Loucy (cell line): ENCODE measurements around the gene VCAM1.

Source experiments
- H2AFZ ChIP-seq: fragments of 200-600 bp; sonication (generic); 2 replicates; pipeline ENCODE4 v1.6.0; 2016; ENCODE audit warnings: antibody characterized with exemption, mild to moderate bottlenecking, low read length, moderate library complexity
- H3F3A ChIP-seq: fragments of 200-600 bp; 2 replicates; pipeline ENCODE4 v1.6.0; 2016; ENCODE audit warnings: antibody characterized with exemption, low read depth, mild to moderate bottlenecking
- H3K27me3 ChIP-seq: fragments of 200-600 bp; sonication (generic); 2 replicates; pipeline ENCODE4 v1.6.1; 2014; ENCODE audit warnings: low read length, mild to moderate bottlenecking; ENCODE audit not compliant: insufficient read depth, poor library complexity, severe bottlenecking
- H3K36me3 ChIP-seq: fragments of 200-600 bp; sonication (generic); 2 replicates; pipeline ENCODE4 v1.6.1; 2016; ENCODE audit warnings: low read length; ENCODE audit not compliant: insufficient read depth
- H3K4me1 ChIP-seq: fragments of 200-600 bp; sonication (generic); 2 replicates; pipeline ENCODE4 v1.5.1; 2014; ENCODE audit warnings: low read length, mild to moderate bottlenecking; ENCODE audit not compliant: insufficient read depth, poor library complexity, severe bottlenecking
- H3K4me2 ChIP-seq: fragments of 200-600 bp; sonication (generic); 2 replicates; pipeline ENCODE4 v1.6.0; 2014; ENCODE audit warnings: antibody characterized with exemption, low read length, low read depth, mild to moderate bottlenecking; ENCODE audit not compliant: poor library complexity, severe bottlenecking
- H3K4me3 ChIP-seq: fragments of 200-600 bp; sonication (generic); 2 replicates; pipeline ENCODE4 v1.5.1; 2014; ENCODE audit warnings: low read length, mild to moderate bottlenecking, mixed read lengths; ENCODE audit not compliant: poor library complexity, severe bottlenecking
- H3K79me2 ChIP-seq: fragments of 200-600 bp; sonication (generic); 2 replicates; pipeline ENCODE4 v1.6.1; 2014; ENCODE audit warnings: low read length; ENCODE audit not compliant: insufficient read depth
- H3K9ac ChIP-seq: fragments of 200-600 bp; sonication (generic); 2 replicates; pipeline ENCODE4 v1.6.0; 2014; ENCODE audit warnings: mild to moderate bottlenecking, low read depth, low read length, moderate library complexity; ENCODE audit not compliant: poor library complexity, severe bottlenecking
- H3K9me2 ChIP-seq: fragments of 200-600 bp; sonication (generic); replicated peaks from 2 replicates; pipeline ENCODE4 v1.6.1; 2016; ENCODE audit warnings: low read depth, low read length, mixed read lengths
- H3K9me3 ChIP-seq: fragments of 200-600 bp; sonication (generic); 2 replicates; pipeline ENCODE4 v1.6.1; 2014; ENCODE audit warnings: mild to moderate bottlenecking, antibody characterized with exemption, low read length, low read depth; ENCODE audit not compliant: insufficient read depth
- H4K20me1 ChIP-seq: fragments of 200-600 bp; sonication (generic); 2 replicates; pipeline ENCODE4 v1.6.0; 2014; ENCODE audit warnings: antibody characterized with exemption, low read length, mild to moderate bottlenecking; ENCODE audit not compliant: insufficient read depth, poor library complexity, severe bottlenecking
- CTCF ChIP-seq: fragments of 200-600 bp; sonication (generic); conservative IDR thresholded peaks from 2 replicates; pipeline ENCODE4 v1.5.1; 2014; ENCODE audit warnings: mild to moderate bottlenecking, antibody characterized with exemption, low read length
- EZH2phosphoT487 ChIP-seq: fragments of 200-600 bp; IDR thresholded peaks from 2 replicates; pipeline ENCODE4 v1.6.1; 2018; ENCODE audit warnings: antibody characterized with exemption, mild to moderate bottlenecking, moderate library complexity, borderline replicate concordance

Gene VCAM1

GRCh38 chr1:100703052-100703451 is 16.5 kb upstream of the VCAM1 start:
- no peaks in the 10 kb centered on the region for H3K79me2 ChIP-seq

DNA sequence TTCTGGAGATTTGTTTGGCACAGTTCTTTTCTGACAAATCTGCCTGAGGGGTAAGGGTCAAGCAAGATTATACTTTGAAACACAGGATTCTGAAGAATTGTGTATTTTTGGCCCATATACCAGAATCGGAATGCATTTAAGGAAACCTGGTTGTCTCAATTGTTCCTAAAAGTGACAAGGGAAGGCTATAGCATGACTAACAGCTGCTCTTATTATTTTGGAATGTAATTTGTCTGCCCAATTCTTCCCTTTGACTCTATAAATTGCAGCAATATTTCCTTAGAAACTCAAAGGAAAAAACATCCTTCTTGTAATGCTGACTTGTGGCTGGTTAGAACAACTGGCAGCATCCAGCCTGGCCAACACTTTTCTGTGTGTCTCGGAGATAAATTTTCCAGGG is 15.8 kb upstream of the VCAM1 start:
- no peaks in the 10 kb centered on the region for H3K79me2 ChIP-seq
- no peaks in the 10 kb centered on the region for H3K9me3 ChIP-seq
- H3F3A ChIP-seq = no peaks in the 10 kb centered on the region
- TF ChIP-seq EZH2phosphoT487 (no peak), CTCF (no peak)
- no peaks in the 10 kb centered on the region for H3K36me3 ChIP-seq
- no peaks in the 10 kb centered on the region for H3K9me2 ChIP-seq
- no peak overlapping the region for H2AFZ ChIP-seq
- H3K27me3 ChIP-seq = no peaks in the 10 kb centered on the region
- H4K20me1 ChIP-seq = no peaks in the 10 kb centered on the region
- no peak overlapping the region for H3K4me3 ChIP-seq
- H3K4me1 ChIP-seq = no peaks in the 10 kb centered on the region
- H3K4me2 ChIP-seq = no peak overlapping the region
- H3K9ac ChIP-seq = no peak overlapping the region

More at GRCh38 chr1:100703052-100703451, 16.5 kb upstream of the VCAM1 start:
- H3K4me1 ChIP-seq = no peaks in the 10 kb centered on the region
- TF ChIP-seq CTCF (no peak), EZH2phosphoT487 (no peak)
- H3K4me2 ChIP-seq = no peak overlapping the region
- no peak overlapping the region for H3K9ac ChIP-seq
- H3K27me3 ChIP-seq = no peaks in the 10 kb centered on the region
- H3K4me3 ChIP-seq = no peak overlapping the region
- H3K36me3 ChIP-seq = no peaks in the 10 kb centered on the region
- no peak overlapping the region for H2AFZ ChIP-seq
- no peaks in the 10 kb centered on the region for H4K20me1 ChIP-seq
- no peaks in the 10 kb centered on the region for H3K9me3 ChIP-seq
- H3F3A ChIP-seq = no peaks in the 10 kb centered on the region
- no peaks in the 10 kb centered on the region for H3K9me2 ChIP-seq

DNA sequence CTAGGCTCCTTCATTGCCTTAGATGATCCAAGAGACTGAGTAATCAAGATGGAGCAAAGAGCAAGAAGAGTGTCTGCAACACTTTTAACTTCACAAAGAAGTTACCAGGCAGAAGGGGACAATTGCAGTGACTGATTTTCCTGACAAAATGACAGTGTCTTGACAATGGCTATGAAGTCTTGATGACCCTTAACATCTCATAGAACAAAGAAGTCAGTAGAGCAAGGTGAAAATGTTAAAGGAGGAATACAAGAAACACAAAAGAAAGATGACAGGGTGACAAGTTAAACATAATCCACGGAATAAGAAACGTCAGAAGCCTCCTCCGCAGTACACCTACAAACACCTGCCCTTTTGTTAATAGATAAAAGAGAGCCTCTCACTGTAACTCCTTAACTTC is 15.1 kb upstream of the VCAM1 start:
- Histone ChIP-seq H3K9me3 (no peaks in the 10 kb centered on the region), H2AFZ (no peak overlapping the region), H3F3A (no peaks in the 10 kb centered on the region), H4K20me1 (no peaks in the 10 kb centered on the region), H3K4me2 (no peak overlapping the region), H3K4me3 (no peak overlapping the region), H3K4me1 (no peaks in the 10 kb centered on the region), H3K36me3 (no peaks in the 10 kb centered on the region), H3K27me3 (no peaks in the 10 kb centered on the region), H3K9ac (no peak overlapping the region), H3K9me2 (no peaks in the 10 kb centered on the region), H3K79me2 (no peaks in the 10 kb centered on the region)
- TF ChIP-seq EZH2phosphoT487 = no peak
- no peak for TF ChIP-seq CTCF
